ENCODE measurements around the gene EP400.

Gene EP400

DNA sequence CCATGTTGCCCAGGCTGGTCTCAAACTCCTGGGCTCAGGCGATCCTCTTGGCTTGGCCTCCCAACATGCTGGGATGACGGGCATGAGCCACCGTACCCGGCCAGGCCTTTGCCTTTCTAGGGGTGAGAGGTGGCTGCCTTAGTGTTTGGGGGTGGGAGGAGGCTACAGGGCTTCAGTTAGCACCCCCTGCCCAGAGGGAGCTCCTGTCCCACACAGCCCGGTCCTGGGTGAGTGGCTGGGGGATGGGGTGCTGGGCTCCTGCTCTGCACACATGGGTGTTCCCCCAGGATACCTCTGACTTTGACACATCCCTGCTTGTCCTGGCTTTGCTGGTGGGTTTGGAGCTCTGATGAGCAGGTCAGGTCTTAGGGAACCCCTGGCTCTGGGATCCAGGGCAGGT is 45.4 kb upstream of the EP400 start:
- TF ChIP-seq, protein P1, sequence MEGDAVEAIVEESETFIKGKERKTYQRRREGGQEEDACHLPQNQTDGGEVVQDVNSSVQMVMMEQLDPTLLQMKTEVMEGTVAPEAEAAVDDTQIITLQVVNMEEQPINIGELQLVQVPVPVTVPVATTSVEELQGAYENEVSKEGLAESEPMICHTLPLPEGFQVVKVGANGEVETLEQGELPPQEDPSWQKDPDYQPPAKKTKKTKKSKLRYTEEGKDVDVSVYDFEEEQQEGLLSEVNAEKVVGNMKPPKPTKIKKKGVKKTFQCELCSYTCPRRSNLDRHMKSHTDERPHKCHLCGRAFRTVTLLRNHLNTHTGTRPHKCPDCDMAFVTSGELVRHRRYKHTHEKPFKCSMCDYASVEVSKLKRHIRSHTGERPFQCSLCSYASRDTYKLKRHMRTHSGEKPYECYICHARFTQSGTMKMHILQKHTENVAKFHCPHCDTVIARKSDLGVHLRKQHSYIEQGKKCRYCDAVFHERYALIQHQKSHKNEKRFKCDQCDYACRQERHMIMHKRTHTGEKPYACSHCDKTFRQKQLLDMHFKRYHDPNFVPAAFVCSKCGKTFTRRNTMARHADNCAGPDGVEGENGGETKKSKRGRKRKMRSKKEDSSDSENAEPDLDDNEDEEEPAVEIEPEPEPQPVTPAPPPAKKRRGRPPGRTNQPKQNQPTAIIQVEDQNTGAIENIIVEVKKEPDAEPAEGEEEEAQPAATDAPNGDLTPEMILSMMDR (IDR thresholded peaks at IDR 0.05; ENCODE audit: control insufficient read depth, extremely low read depth, insufficient read depth), result no peak
- H3K4me3 ChIP-seq (ENCODE audit: low read depth, low read length), result no peak overlapping the region
- DNase-seq (ENCODE audit: low read depth), result no peak

- DNase-seq (ENCODE audit: low read depth), result no peak
- TF ChIP-seq, protein P1 (IDR thresholded peaks at IDR 0.05; ENCODE audit: control insufficient read depth, extremely low read depth, insufficient read depth), result no peak
Observed at GRCh38 chr12:131905081-131905629, 44.6 kb upstream of the EP400 start.

DNA sequence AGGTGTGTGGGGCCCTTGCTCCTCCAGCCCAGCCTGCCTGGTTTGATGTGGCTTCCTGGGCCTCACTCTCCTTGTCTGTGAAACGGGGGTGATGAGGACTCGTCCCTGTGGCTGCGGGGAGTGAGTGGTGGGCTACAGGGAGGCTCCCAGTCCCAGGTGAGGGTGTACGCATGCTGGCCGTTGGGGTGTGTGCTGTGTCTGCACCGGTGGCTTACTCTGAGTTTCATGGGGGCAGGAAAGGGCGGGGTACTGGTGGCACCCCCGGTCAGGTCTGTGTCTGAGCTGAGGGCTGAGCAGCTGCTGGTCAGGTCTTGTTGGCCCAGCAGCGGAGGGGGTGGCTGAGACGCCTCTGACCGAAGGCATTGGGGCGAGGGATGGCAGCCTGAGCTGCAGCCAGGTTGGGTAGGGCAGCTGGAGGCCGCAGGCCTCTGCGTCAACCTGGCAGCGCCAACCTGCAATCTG is 44.1 kb upstream of the EP400 start:
- TF ChIP-seq, protein P1 (IDR thresholded peaks at IDR 0.05; ENCODE audit: control insufficient read depth, extremely low read depth, insufficient read depth), result no peak
- no peak overlapping the region for H3K4me3 ChIP-seq (ENCODE audit: low read depth, low read length)
- no peak for DNase-seq (ENCODE audit: low read depth)

More at GRCh38 chr12:131905081-131905629, 44.6 kb upstream of the EP400 start:
- no peak overlapping the region for H3K4me3 ChIP-seq (ENCODE audit: low read depth, low read length)

DNA sequence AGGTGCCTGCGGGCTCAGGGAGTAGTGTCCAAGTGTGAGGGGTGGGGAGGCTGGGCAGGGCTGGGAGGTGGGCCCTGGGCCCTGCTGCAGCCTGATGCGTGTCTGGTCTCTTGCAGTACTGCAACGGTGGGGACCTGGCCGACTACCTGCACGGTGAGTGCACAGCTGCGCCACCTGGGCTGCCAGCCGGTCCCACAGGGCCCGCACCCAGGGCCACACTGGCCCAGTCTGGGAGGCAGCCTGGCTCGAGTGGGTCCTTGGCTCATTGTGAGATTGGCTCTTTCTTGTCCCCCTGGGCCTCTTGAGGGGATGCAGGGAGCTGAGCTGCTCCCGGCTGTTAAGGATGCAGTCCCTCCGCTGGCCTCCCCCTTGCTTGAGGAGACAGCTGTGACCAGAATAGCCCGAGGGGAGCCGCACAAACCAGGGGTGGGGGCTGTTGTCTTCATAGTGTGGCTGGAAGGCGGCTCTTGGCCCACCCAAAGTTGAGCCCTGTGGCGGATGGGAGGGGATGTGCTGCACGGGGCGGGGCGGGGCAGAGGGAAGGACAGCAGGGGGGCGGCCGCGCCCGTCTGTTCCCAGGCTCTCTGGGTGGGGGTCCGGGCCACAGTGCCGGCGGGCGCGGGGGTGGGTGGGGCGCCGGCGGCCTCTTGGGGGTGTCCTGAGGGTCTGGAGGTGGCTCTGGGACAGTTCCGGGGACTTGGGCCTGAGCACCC is 42.2 kb upstream of the EP400 start:
- TF ChIP-seq, protein P1 (IDR thresholded peaks at IDR 0.05; ENCODE audit: control insufficient read depth, extremely low read depth, insufficient read depth), result no peak
- H3K4me3 ChIP-seq (ENCODE audit: low read depth, low read length), result no peak overlapping the region
- no peak for DNase-seq (ENCODE audit: low read depth)

- DNase-seq (ENCODE audit: low read depth), result no peak
- H3K4me3 ChIP-seq (ENCODE audit: low read depth, low read length), result no peak overlapping the region
- TF ChIP-seq, protein P1 (IDR thresholded peaks at IDR 0.05; ENCODE audit: control insufficient read depth, extremely low read depth, insufficient read depth), result no peak
Observed at GRCh38 chr12:131908092-131909080, 41.4 kb upstream of the EP400 start.

GRCh38 chr12:131909081-131909751 is 40.5 kb upstream of the EP400 start:
- TF ChIP-seq, protein P1 (IDR thresholded peaks at IDR 0.05; ENCODE audit: control insufficient read depth, extremely low read depth, insufficient read depth), result no peak
- no peak overlapping the region for H3K4me3 ChIP-seq (ENCODE audit: low read depth, low read length)
- no peak for DNase-seq (ENCODE audit: low read depth)

All from LNCaP clone FGC (cell line).